Mucosa of stomach (tissue), 1 donor: ENCODE results near the gene CHRM5.

Experiments
- H3K27me3 ChIP-seq: one replicate; pipeline ENCODE4 v1.7.0; 2013; ENCODE audit warnings: mild to moderate bottlenecking, low read length; ENCODE audit not compliant: control insufficient read depth, insufficient read depth
- H3K36me3 ChIP-seq: one replicate; pipeline ENCODE4 v1.7.0; 2013; ENCODE audit warnings: low read length; ENCODE audit not compliant: control insufficient read depth, insufficient read depth
- H3K4me1 ChIP-seq: one replicate; pipeline ENCODE4 v1.7.0; 2013; ENCODE audit warnings: mild to moderate bottlenecking, low read length; ENCODE audit not compliant: control insufficient read depth, insufficient read depth
- H3K4me3 ChIP-seq: one replicate; pipeline ENCODE4 v1.7.0; 2013; ENCODE audit warnings: low read length
- H3K9ac ChIP-seq: one replicate; pipeline ENCODE4 v1.7.0; 2013; ENCODE audit warnings: mild to moderate bottlenecking, low read length, moderate library complexity
- H3K9me3 ChIP-seq: one replicate; pipeline ENCODE4 v1.7.0; 2013; ENCODE audit warnings: mild to moderate bottlenecking, low read length, moderate library complexity; ENCODE audit not compliant: control insufficient read depth
- donor health status: Pancreatic carcinoma.

The CHRM5 gene

GRCh38 chr15:34114215-34114614 is 145.9 kb downstream of the CHRM5 start:
- H3K36me3 ChIP-seq = no peaks in the 10 kb centered on the region
- no peaks in the 10 kb centered on the region for H3K27me3 ChIP-seq
- no peaks in the 10 kb centered on the region for H3K9me3 ChIP-seq
- no peak overlapping the region for H3K4me3 ChIP-seq
- no peak overlapping the region for H3K9ac ChIP-seq
- H3K4me1 ChIP-seq = no peaks in the 10 kb centered on the region

GRCh38 chr15:34114739-34115138 is 146.4 kb downstream of the CHRM5 start:
- Histone ChIP-seq H3K9ac (no peak overlapping the region), H3K9me3 (no peaks in the 10 kb centered on the region), H3K4me1 (no peaks in the 10 kb centered on the region), H3K36me3 (no peaks in the 10 kb centered on the region), H3K27me3 (no peaks in the 10 kb centered on the region), H3K4me3 (no peak overlapping the region)

- no peaks in the 10 kb centered on the region for H3K27me3 ChIP-seq
- no peak overlapping the region for H3K4me3 ChIP-seq
- no peaks in the 10 kb centered on the region for H3K4me1 ChIP-seq
These were observed 148.3 kb downstream of the CHRM5 start for GRCh38 chr15:34116620-34117019.

More at GRCh38 chr15:34116620-34117019, 148.3 kb downstream of the CHRM5 start:
- Histone ChIP-seq H3K9ac (no peak overlapping the region), H3K36me3 (no peaks in the 10 kb centered on the region), H3K9me3 (no peaks in the 10 kb centered on the region)
